Measurements from ENCODE around the gene ADGRD1.

GRCh38 chr12:131055596-131056233 is 102.0 kb downstream of the ADGRD1 start:
- TF ChIP-seq CTCF (IDR thresholded peaks at IDR 0.05; ENCODE audit: control extremely low read depth in 1 of 3, insufficient read depth in 1 of 3, low read depth in 1 of 3, low read length in 3 of 3) (no peak), ATF2 (IDR thresholded peaks at IDR 0.05; ENCODE audit: low read length) (no peak), CREB1 (IDR thresholded peaks at IDR 0.05) (no peak), SP1 (IDR thresholded peaks at IDR 0.05; ENCODE audit: low read depth, low read length) (no peak), EP300 (IDR thresholded peaks at IDR 0.05; ENCODE audit: borderline replicate concordance in 1 of 2, low read depth in 2 of 2, low read length in 2 of 2) (no peak)

Data from H1 (cell line).